ENCODE results near the gene ZNF136.

The ZNF136 gene

DNA sequence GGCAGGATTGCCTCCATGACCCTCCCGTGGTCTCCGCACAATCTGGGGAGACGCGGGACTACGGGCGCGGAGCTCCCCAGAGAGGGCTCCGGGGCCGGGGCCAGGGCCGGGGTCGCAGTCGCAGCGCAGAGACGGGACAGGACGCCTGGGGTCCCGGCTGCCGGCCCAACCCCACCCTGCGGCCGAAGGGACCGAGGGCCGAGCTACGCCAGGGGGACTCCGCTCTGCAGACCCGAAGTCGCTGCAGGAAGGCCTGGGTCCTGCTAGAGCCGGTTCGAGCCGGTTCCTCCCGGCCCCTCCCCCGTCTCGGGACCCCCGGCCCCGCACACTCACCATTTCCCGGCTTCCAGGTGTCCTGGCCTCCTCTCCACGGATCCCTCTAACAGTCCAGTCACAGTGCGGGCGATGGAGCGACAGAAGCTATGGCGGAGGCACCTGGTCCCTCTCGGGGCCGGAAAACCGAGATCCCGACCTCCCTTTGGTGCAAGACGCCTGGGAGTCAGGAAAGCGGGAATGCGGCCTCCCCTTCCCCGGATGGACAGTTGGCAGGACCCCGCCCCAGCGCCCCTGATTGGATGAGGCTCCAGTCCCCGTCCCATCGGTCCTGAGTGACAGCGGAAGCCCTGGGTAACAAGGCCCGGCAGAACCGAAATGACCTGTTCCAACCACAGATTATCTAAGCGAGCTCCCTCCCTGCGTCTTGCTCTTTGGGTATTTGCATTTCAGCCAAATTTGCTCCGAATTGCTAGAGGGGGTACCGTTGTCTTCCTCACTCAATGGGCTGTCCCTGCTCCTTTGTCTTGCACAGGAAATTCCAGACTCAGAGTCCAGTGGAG lies 6.5 kb upstream of the ZNF136 start, which contains the start of gene ZNF625:
Gene ZNF625, minus strand, starts transcription at position 512 of the 836 bp plus-strand sequence. Its CDS starts 176 bp downstream, at position 336.
- H3K4me3 Mint-ChIP-seq = peak within 1 kb of the TSS; percentile 94 to 98
- DNase-seq (peak; percentile 64), ATAC-seq (replicated peaks) (peak; percentile 96 to 98)
- H3K27ac Mint-ChIP-seq = peak within 1 kb of the TSS; percentile 96
- H3K36me3 Mint-ChIP-seq = peaks cover 0 to 7% of the 10 kb centered on the region in 2 donors
- H3K27me3 Mint-ChIP-seq = no peaks in the 10 kb centered on the region
- H3K9me3 Mint-ChIP-seq = no peaks in the 10 kb centered on the region
- peaks cover 6 to 7% of the 10 kb centered on the region in 2 donors for H3K4me1 Mint-ChIP-seq

DNA sequence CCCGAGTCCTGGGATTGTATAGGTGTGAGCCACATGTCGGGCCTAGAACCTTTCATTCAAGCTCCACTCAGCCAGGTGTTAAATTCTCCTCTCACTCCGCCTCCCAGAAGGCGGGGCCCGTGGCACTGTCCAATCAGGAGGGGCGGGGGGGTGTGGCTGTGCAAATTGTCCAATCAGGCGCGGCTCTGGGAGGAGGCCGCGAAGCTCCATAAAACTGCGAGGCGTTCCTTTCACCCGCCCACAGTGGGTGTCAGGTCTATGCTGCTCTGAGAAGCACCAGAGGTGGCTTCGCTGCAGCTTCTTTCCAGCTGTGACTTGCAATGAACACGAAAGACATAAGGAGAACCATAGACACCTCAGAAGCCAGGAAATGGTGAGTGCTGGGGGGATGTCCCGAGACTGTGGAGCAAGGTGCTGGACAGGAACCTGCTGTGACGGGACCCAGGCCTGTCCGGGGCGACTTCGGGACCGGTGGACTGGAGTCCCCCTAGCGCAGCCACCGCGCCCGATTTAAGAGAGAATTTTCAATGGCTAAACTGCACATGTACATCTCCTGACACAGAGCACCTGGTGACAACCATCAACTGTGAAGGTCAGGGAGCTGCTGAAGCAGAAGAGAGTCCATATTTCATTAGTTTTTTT lies 3.0 kb upstream of the ZNF136 start:
- ATAC-seq (replicated peaks) = no peak
- Mint-ChIP-seq H3K4me1 (peaks cover 14 to 28% of the 10 kb centered on the region in 2 donors), H3K27me3 (no peaks in the 10 kb centered on the region), H3K4me3 (no peak overlapping the region), H3K27ac (no peak overlapping the region), H3K36me3 (peaks cover 2 to 12% of the 10 kb centered on the region in 2 donors), H3K9me3 (no peaks in the 10 kb centered on the region)
- DNase-seq = no peak

DNA sequence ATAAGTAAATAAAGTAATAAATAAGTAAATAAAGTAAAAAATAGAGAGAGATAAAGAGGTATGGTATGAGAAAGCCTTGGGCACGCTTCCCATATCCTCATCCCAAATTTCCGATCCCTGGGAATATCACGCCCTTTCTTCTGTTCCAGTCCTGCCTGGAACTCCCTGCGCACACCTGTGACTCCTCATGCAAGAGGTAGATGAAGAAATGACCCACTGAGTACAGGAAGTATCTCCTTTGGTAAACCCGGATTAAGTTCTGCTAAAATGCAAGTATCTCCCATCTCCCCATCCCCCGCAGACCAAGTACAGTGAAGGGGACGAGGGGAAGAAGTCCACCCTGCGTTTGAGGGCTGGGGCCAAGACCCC lies 399 bp upstream of the ZNF136 start:
- Mint-ChIP-seq H3K27ac (peak overlapping the region; percentile 99), H3K36me3 (peaks cover 10 to 20% of the 10 kb centered on the region in 2 donors), H3K27me3 (no peaks in the 10 kb centered on the region), H3K4me1 (peaks cover 19 to 47% of the 10 kb centered on the region in 2 donors), H3K4me3 (peak overlapping the region; percentile 96 to 99), H3K9me3 (no peaks in the 10 kb centered on the region)
- ATAC-seq (replicated peaks) = peak; percentile 6
- no peak for DNase-seq

DNA sequence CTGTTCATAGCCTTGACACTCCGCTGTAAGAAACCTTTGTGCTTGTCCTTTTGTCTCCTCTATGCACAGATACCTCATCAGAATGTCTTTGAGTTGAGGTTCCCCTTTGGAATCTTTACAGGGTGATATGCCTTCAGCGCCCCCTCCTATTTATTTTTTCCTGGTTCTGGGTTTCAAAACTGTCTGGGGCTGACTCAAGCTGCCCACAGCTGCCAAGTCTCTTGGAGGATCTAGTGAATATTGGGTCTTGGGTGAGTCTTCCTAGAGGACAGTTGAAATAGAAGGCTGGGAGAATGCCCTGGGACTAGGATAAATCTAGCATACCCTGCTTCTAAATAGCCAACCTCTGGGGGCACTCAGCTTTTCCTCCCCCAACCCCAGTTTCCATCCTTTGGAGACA lies 930 bp downstream of the ZNF136 start:
- ATAC-seq (replicated peaks) = no peak
- H3K27me3 Mint-ChIP-seq = no peaks in the 10 kb centered on the region
- no peaks in the 10 kb centered on the region for H3K9me3 Mint-ChIP-seq
- no peak for DNase-seq
- peaks cover 12 to 22% of the 10 kb centered on the region in 2 donors for H3K36me3 Mint-ChIP-seq
- H3K27ac Mint-ChIP-seq = peak overlapping the region; percentile 99
- peak overlapping the region; percentile 96 to 99 for H3K4me3 Mint-ChIP-seq
- H3K4me1 Mint-ChIP-seq = peaks cover 21 to 55% of the 10 kb centered on the region in 2 donors

DNA sequence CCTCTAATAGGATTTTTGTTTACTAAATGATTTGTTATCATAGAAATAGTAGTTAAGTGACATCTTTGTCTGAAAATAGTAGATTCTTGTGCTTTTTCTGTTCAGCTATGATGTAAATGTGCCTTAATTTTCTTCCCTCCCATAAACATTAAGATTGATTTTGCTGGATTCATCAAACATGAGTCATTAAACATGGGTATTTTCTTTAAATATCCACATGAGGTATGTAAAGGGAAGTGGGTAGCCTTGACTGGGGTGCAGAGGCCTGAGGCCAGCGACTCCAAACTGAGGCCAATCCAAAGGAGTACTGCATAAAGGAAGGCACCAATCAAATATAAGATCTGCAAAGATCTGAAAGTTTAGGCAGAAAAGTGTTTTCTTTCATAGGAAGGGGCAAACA lies 3.7 kb downstream of the ZNF136 start:
- Mint-ChIP-seq H3K9me3 (no peaks in the 10 kb centered on the region), H3K27ac (peak overlapping the region; percentile 20), H3K36me3 (peaks cover 22 to 38% of the 10 kb centered on the region in 2 donors), H3K27me3 (no peaks in the 10 kb centered on the region), H3K4me1 (peaks cover 22 to 58% of the 10 kb centered on the region in 2 donors), H3K4me3 (no peak overlapping the region)
- no peak for DNase-seq
- no peak for ATAC-seq (replicated peaks)

DNA sequence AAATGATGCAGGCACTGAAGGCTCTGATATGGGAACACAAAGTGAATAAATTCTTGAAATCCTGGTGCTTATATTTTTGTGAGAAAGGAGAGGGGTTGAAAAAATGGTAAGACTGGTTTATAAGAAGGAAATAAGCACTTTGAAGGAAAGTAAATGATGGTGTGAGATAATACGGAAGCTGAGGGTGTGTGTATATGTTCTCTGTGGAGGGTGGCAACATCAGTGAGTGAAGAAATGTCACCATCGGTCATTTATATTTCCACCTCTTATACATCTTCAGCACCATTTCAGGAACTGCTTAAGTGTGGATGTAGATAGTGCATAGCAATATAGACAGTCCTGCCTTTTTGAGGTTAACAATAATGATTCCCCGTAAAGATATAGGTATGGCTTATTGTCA lies 17.5 kb downstream of the ZNF136 start:
- Mint-ChIP-seq H3K4me3 (no peak overlapping the region), H3K9me3 (peaks cover 3 to 11% of the 10 kb centered on the region in 2 donors), H3K4me1 (peaks cover 16 to 27% of the 10 kb centered on the region in 2 donors)

DNA sequence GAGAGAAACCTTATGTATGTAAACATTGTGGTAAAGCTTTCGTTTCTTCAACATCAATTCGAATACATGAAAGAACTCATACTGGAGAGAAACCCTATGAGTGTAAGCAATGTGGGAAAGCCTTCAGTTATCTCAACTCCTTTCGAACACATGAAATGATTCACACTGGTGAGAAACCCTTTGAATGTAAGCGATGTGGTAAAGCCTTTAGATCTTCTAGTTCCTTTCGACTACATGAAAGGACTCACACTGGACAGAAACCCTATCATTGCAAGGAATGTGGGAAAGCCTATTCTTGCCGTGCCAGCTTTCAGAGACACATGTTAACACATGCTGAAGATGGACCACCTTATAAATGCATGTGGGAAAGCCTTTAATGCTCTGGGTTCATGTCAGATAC lies 24.7 kb downstream of the ZNF136 start:
- Mint-ChIP-seq H3K4me3 (no peak overlapping the region), H3K4me1 (peaks cover 0 to 10% of the 10 kb centered on the region in 2 donors), H3K9me3 (peaks cover 20 to 28% of the 10 kb centered on the region in 2 donors), H3K36me3 (peaks cover 81 to 88% of the 10 kb centered on the region in 2 donors), H3K27ac (no peak overlapping the region), H3K27me3 (no peaks in the 10 kb centered on the region)
- DNase-seq = no peak
- ATAC-seq (replicated peaks) = no peak

More for the DNA sequence above, 17.5 kb downstream of the ZNF136 start:
- DNase-seq = no peak
- peaks cover 60 to 69% of the 10 kb centered on the region in 2 donors for H3K36me3 Mint-ChIP-seq
- ATAC-seq (replicated peaks) = no peak
- H3K27me3 Mint-ChIP-seq = no peaks in the 10 kb centered on the region
- peak overlapping the region; percentile 75 for H3K27ac Mint-ChIP-seq

DNA sequence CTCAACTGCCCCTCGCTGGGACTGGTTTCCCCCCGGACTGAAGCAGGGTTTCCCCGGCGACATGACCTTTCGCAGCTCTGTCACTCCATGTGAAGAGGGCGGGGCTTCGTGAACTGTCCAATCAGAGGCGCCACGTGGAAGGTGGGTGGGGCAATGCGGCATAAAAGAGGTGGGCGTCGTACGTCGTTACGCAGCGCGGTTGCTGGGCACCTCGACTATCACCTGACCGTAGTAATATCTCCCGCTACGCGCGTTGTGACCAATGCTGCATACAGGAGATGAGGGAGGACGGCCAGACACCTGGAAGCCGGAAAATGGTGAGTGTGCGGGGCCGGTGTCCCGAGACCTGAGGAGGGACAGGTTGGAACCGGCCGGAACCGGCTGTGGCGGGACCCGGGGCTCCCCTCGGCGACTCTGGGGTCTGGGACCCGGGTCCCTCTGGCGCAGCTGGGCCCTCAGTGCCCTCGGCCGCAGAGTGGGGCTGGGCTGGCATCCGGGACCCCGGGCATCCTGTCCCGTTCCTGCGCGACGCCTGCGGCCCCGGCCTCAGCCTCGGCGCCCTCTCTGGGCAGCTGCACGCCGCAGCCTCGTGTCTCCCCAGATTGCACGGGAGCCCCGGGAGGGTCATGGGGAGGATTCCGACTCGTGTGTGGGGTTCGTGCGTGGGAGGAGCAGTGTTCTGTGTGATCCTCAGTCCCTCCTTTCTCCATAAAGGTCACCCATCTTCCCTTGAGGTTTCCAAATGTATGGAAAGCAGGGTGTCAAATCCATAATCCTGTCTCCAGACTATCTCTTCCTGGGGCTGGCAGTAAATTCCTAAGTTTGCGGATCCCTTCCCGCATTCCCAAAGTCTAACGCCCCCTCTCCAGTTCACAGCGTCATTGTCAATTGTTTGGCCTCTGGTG lies 32.2 kb downstream of the ZNF136 start:
- Mint-ChIP-seq H3K4me1 (peaks cover 13 to 32% of the 10 kb centered on the region in 2 donors), H3K4me3 (peak overlapping the region; percentile 91 to 93), H3K27me3 (no peaks in the 10 kb centered on the region), H3K36me3 (peaks cover 35 to 76% of the 10 kb centered on the region in 2 donors), H3K9me3 (peaks cover 13 to 14% of the 10 kb centered on the region in 2 donors), H3K27ac (peak overlapping the region; percentile 95)
- DNase-seq (peak; percentile 88), ATAC-seq (replicated peaks) (peak; percentile 96 to 98)

DNA sequence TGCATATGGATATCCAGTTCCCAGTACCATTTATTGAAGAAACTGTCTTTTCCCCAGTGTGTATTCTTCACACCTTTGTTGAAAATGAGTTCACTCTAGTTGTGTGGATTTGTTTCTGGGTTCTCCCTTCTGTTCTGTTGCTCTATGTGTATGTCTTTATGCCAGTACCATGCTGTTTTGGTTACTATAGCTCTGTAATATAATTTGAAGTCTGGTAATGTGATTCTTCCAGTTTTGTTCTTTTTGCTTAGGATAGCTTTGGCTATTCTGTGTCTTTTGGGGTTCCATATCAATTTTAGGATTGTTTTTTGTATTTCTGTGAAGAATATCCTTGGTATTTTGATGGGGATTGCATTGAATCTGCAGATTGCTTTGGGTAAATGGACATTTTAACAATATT lies 35.2 kb downstream of the ZNF136 start:
- no peak overlapping the region for H3K27ac Mint-ChIP-seq
- DNase-seq = no peak
- H3K36me3 Mint-ChIP-seq = peaks cover 21 to 58% of the 10 kb centered on the region in 2 donors
- H3K9me3 Mint-ChIP-seq = peaks cover 10% of the 10 kb centered on the region in 2 donors
- H3K27me3 Mint-ChIP-seq = no peaks in the 10 kb centered on the region
- no peak overlapping the region for H3K4me3 Mint-ChIP-seq
- H3K4me1 Mint-ChIP-seq = peaks cover 22 to 41% of the 10 kb centered on the region in 2 donors
- no peak for ATAC-seq (replicated peaks)

DNA sequence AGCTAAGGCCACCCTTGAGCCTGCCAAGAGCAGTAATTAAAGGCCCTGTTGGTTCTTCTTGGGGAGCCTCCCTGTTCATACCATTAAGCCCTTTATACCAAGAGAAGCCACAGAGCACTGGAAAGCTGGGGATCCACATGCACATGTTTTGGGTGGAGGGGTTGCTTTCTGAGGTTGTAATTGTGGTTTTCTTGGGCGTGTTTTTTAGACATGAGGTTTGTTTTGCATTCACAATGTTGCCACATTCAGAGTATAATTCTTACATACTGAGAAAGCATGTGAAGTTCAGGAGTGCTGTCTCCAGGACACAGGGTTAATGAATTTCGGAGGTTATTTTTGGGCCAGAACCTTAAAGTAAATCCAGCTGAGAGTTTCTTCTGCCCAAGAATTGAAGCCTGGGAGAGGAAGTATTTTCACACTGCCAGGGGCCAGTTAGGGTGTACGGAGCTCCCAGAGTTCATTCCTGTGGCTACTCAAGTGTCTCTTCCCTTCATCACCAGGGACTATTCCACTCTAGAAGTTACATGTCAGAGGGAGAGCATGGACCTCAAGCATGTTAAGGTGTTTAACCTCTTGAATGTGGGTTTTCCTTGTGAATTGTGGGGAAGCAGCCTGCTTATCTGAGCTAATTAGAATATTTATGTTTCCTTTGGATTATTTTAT lies 37.0 kb downstream of the ZNF136 start:
- no peak overlapping the region for H3K27ac Mint-ChIP-seq
- H3K9me3 Mint-ChIP-seq = peaks cover 8 to 10% of the 10 kb centered on the region in 2 donors
- H3K4me3 Mint-ChIP-seq = no peak overlapping the region
- peaks cover 24 to 42% of the 10 kb centered on the region in 2 donors for H3K4me1 Mint-ChIP-seq
- no peak for ATAC-seq (replicated peaks)
- peaks cover 14 to 48% of the 10 kb centered on the region in 2 donors for H3K36me3 Mint-ChIP-seq
- H3K27me3 Mint-ChIP-seq = no peaks in the 10 kb centered on the region
- DNase-seq = no peak

DNA sequence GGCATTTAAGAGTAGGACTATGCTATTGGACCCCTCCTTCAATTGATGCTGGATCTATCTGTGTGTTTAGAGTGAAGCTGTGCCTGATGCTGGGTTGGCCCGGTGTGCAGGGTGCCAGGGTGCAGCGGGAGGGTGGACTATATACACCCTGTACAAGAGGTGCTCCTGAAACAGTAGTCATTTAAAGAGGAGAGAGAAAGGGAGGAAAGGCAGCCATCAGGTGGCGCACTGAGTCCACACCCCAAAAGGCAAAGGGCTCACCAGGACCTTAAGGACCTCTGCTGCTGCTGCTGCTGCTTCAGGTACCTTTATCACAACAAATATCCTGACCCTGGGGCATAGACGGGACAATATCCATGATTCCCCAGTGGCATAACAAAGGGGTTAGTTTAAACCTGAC lies 39.4 kb downstream of the ZNF136 start:
- Mint-ChIP-seq H3K36me3 (peaks cover 24 to 42% of the 10 kb centered on the region in 2 donors), H3K27me3 (no peaks in the 10 kb centered on the region), H3K9me3 (peaks cover 15 to 17% of the 10 kb centered on the region in 2 donors), H3K27ac (peak overlapping the region; percentile 1), H3K4me1 (peaks cover 19 to 39% of the 10 kb centered on the region in 2 donors), H3K4me3 (no peak overlapping the region)
- DNase-seq (peak; percentile 42), ATAC-seq (replicated peaks) (peak; percentile 90 to 94)

DNA sequence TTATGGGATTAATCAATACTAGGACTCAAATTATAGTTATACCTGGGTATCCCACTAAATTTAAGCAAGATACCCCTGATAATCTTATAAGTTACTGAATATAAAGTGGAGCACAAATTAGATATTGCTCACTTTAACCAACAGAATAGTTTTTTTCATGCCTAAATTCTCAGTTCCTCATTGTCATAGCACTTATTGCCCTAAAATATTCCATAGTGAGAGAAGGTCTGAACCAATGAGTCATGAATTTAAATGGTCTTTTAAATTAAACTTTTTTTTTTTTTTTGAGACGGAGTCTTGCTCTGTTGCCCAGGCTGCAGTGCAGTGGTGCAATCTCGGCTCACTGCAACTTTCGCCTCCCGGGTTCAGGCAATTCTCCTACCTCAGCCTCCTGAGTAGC lies 42.4 kb downstream of the ZNF136 start:
- H3K27me3 Mint-ChIP-seq = no peaks in the 10 kb centered on the region
- ATAC-seq (replicated peaks) (peak; percentile 88 to 89), DNase-seq (no peak)
- H3K4me1 Mint-ChIP-seq = peaks cover 17 to 38% of the 10 kb centered on the region in 2 donors
- no peak overlapping the region for H3K4me3 Mint-ChIP-seq
- peaks cover 35 to 54% of the 10 kb centered on the region in 2 donors for H3K36me3 Mint-ChIP-seq
- H3K9me3 Mint-ChIP-seq = peaks cover 11 to 13% of the 10 kb centered on the region in 2 donors
- H3K27ac Mint-ChIP-seq = no peak overlapping the region

DNA sequence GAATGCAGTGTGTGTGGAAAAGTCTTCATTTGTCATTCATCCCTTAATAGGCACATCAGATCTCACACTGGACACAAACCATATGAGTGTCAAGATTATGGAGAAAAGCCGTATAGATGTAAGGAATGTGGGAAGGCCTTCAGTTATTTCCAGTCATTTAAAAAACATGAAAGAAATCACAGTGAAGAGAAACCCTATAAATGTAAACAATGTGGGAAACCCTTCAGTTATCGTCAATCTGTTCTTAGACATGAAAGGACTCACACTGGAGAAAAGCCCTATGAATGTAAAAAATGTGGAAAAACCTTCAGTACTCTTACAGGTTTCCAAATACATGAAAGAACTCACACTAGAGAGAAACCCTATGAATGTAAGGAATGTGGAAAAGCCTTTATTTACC lies 45.3 kb downstream of the ZNF136 start:
- ATAC-seq (replicated peaks) (no peak), DNase-seq (no peak)
- no peaks in the 10 kb centered on the region for H3K27me3 Mint-ChIP-seq
- H3K27ac Mint-ChIP-seq = no peak overlapping the region
- H3K9me3 Mint-ChIP-seq = peaks cover 16 to 19% of the 10 kb centered on the region in 2 donors
- H3K4me1 Mint-ChIP-seq = peaks cover 7 to 21% of the 10 kb centered on the region in 2 donors
- peaks cover 47 to 64% of the 10 kb centered on the region in 2 donors for H3K36me3 Mint-ChIP-seq
- H3K4me3 Mint-ChIP-seq = no peak overlapping the region

All from stimulated activated naive B cell treated with anti-CD40 and anti-IgM and Interleukin-4, amounts not matched to agents 10 μg/mL and 1 μg/mL and 100 μg/mL, for 72 hours (primary cell).